ENCODE data around the gene LOXL4.

LOXL4 gene

GRCh38 chr10:98263088-98263487, 4.9 kb downstream of the LOXL4 start:
- Histone ChIP-seq H3K4me3 (ENCODE audit: low read depth, low read length) (no peak overlapping the region), H2BK120ac (ENCODE audit: insufficient read depth, low read length, poor library complexity) (no peak overlapping the region), H3K79me1 (ENCODE audit: low read length) (peaks cover 3% of the 10 kb centered on the region), H3K36me3 (ENCODE audit: control insufficient read depth in 1 of 2, insufficient read depth in 2 of 2, low read length in 2 of 2) (peaks cover 0 to 2% of the 10 kb centered on the region in 2 experiments), H3K27ac (ENCODE audit: low read depth, low read length) (no peak overlapping the region), H3K9ac (ENCODE audit: low read length) (no peak overlapping the region), H3K14ac (ENCODE audit: low read length) (no peak overlapping the region), H3K18ac (ENCODE audit: low read length) (no peak overlapping the region), H3K4me2 (ENCODE audit: low read length) (no peak overlapping the region), H3K23ac (ENCODE audit: low read length) (no peak overlapping the region), H2BK5ac (ENCODE audit: low read depth, low read length, poor library complexity) (no peak overlapping the region), H4K8ac (ENCODE audit: low read depth, low read length) (no peak overlapping the region), H3K27me3 (ENCODE audit: insufficient read depth, low read length) (no peaks in the 10 kb centered on the region), H2BK12ac (ENCODE audit: low read length) (no peak overlapping the region), H4K12ac (ENCODE audit: low read depth, low read length) (no peak overlapping the region), H3K79me2 (ENCODE audit: control insufficient read depth, insufficient read depth, low read length, poor library complexity) (no peaks in the 10 kb centered on the region), H2AFZ (ENCODE audit: insufficient read depth, low read length, poor library complexity) (no peak overlapping the region), H4K91ac (ENCODE audit: low read depth, low read length) (no peak overlapping the region), H3K4ac (ENCODE audit: low read depth, low read length) (no peak overlapping the region), H2AK5ac (ENCODE audit: low read length) (no peak overlapping the region), H3K9me3 (ENCODE audit: insufficient read depth, low read depth, low read length) (no peaks in the 10 kb centered on the region), H3K4me1 (ENCODE audit: control insufficient read depth in 1 of 2, insufficient read depth in 2 of 2, low read length in 2 of 2) (peaks cover 6% of the 10 kb centered on the region in 2 experiments)
- WGBS (ENCODE audit: extremely low coverage, insufficient coverage, insufficient read length) = no CpG with 5 or more reads among the region's 7 CpGs
- DNase-seq = no peak

GRCh38 chr10:98262571-98262970, 5.4 kb downstream of the LOXL4 start:
- H3K27ac ChIP-seq (ENCODE audit: low read depth, low read length) = no peak overlapping the region
- H3K4me2 ChIP-seq (ENCODE audit: low read length) = no peak overlapping the region
- H2AFZ ChIP-seq (ENCODE audit: insufficient read depth, low read length, poor library complexity) = no peak overlapping the region
- H4K8ac ChIP-seq (ENCODE audit: low read depth, low read length) = no peak overlapping the region
- H3K36me3 ChIP-seq (ENCODE audit: control insufficient read depth in 1 of 2, insufficient read depth in 2 of 2, low read length in 2 of 2) = peaks cover 0 to 2% of the 10 kb centered on the region in 2 experiments
- H3K9ac ChIP-seq (ENCODE audit: low read length) = no peak overlapping the region
- H4K12ac ChIP-seq (ENCODE audit: low read depth, low read length) = no peak overlapping the region
- no peak overlapping the region for H3K14ac ChIP-seq (ENCODE audit: low read length)
- no peaks in the 10 kb centered on the region for H3K79me1 ChIP-seq (ENCODE audit: low read length)
- no peak overlapping the region for H4K91ac ChIP-seq (ENCODE audit: low read depth, low read length)
- no peaks in the 10 kb centered on the region for H3K9me3 ChIP-seq (ENCODE audit: insufficient read depth, low read depth, low read length)
- no peak overlapping the region for H2AK5ac ChIP-seq (ENCODE audit: low read length)
- WGBS (ENCODE audit: extremely low coverage, insufficient coverage, insufficient read length) = no CpG with 5 or more reads among the region's 7 CpGs
- DNase-seq = peak; percentile 8 to 39
- no peak overlapping the region for H2BK5ac ChIP-seq (ENCODE audit: low read depth, low read length, poor library complexity)
- H3K27me3 ChIP-seq (ENCODE audit: insufficient read depth, low read length) = no peaks in the 10 kb centered on the region
- H3K4me3 ChIP-seq (ENCODE audit: low read depth, low read length) = no peak overlapping the region
- no peak overlapping the region for H2BK12ac ChIP-seq (ENCODE audit: low read length)
- no peak overlapping the region for H3K18ac ChIP-seq (ENCODE audit: low read length)
- H3K4me1 ChIP-seq (ENCODE audit: control insufficient read depth in 1 of 2, insufficient read depth in 2 of 2, low read length in 2 of 2) = peaks cover 3 to 6% of the 10 kb centered on the region in 2 experiments
- H2BK120ac ChIP-seq (ENCODE audit: insufficient read depth, low read length, poor library complexity) = no peak overlapping the region
- no peak overlapping the region for H3K4ac ChIP-seq (ENCODE audit: low read depth, low read length)
- no peaks in the 10 kb centered on the region for H3K79me2 ChIP-seq (ENCODE audit: control insufficient read depth, insufficient read depth, low read length, poor library complexity)
- H3K23ac ChIP-seq (ENCODE audit: low read length) = no peak overlapping the region

GRCh38 chr10:98261436-98262277, 6.3 kb downstream of the LOXL4 start:
- Histone ChIP-seq H2AFZ (ENCODE audit: insufficient read depth, low read length, poor library complexity) (no peak overlapping the region), H3K4me1 (ENCODE audit: control insufficient read depth in 1 of 2, insufficient read depth in 2 of 2, low read length in 2 of 2) (peaks cover 3 to 6% of the 10 kb centered on the region in 2 experiments), H4K91ac (ENCODE audit: low read depth, low read length) (no peak overlapping the region), H3K36me3 (ENCODE audit: control insufficient read depth in 1 of 2, insufficient read depth in 2 of 2, low read length in 2 of 2) (peaks cover 0 to 2% of the 10 kb centered on the region in 2 experiments), H3K23ac (ENCODE audit: low read length) (no peak overlapping the region), H3K79me2 (ENCODE audit: control insufficient read depth, insufficient read depth, low read length, poor library complexity) (no peaks in the 10 kb centered on the region), H2BK12ac (ENCODE audit: low read length) (no peak overlapping the region), H3K4me2 (ENCODE audit: low read length) (no peak overlapping the region), H4K12ac (ENCODE audit: low read depth, low read length) (no peak overlapping the region), H3K14ac (ENCODE audit: low read length) (no peak overlapping the region), H2BK120ac (ENCODE audit: insufficient read depth, low read length, poor library complexity) (no peak overlapping the region), H3K4ac (ENCODE audit: low read depth, low read length) (no peak overlapping the region), H3K9me3 (ENCODE audit: insufficient read depth, low read depth, low read length) (no peaks in the 10 kb centered on the region), H3K9ac (ENCODE audit: low read length) (no peak overlapping the region), H3K79me1 (ENCODE audit: low read length) (no peaks in the 10 kb centered on the region), H2BK5ac (ENCODE audit: low read depth, low read length, poor library complexity) (no peak overlapping the region), H3K27me3 (ENCODE audit: insufficient read depth, low read length) (no peaks in the 10 kb centered on the region), H3K27ac (ENCODE audit: low read depth, low read length) (no peak overlapping the region), H3K18ac (ENCODE audit: low read length) (no peak overlapping the region), H2AK5ac (ENCODE audit: low read length) (no peak overlapping the region), H4K8ac (ENCODE audit: low read depth, low read length) (no peak overlapping the region), H3K4me3 (ENCODE audit: low read depth, low read length) (no peak overlapping the region)
- DNase-seq = no peak
- no CpG with 5 or more reads among the region's 15 CpGs for WGBS (ENCODE audit: extremely low coverage, insufficient coverage, insufficient read length)

GRCh38 chr10:98260752-98261151, 7.2 kb downstream of the LOXL4 start:
- no peak overlapping the region for H2BK5ac ChIP-seq (ENCODE audit: low read depth, low read length, poor library complexity)
- H3K9me3 ChIP-seq (ENCODE audit: insufficient read depth, low read depth, low read length) = no peaks in the 10 kb centered on the region
- no peak overlapping the region for H3K4ac ChIP-seq (ENCODE audit: low read depth, low read length)
- no peak overlapping the region for H2AK5ac ChIP-seq (ENCODE audit: low read length)
- peaks cover under 1 to 3% of the 10 kb centered on the region in 2 experiments for H3K4me1 ChIP-seq (ENCODE audit: control insufficient read depth in 1 of 2, insufficient read depth in 2 of 2, low read length in 2 of 2)
- no peak overlapping the region for H4K91ac ChIP-seq (ENCODE audit: low read depth, low read length)
- no peak overlapping the region for H3K9ac ChIP-seq (ENCODE audit: low read length)
- no peak overlapping the region for H3K23ac ChIP-seq (ENCODE audit: low read length)
- WGBS (ENCODE audit: extremely low coverage, insufficient coverage, insufficient read length) = no CpG with 5 or more reads among the region's 14 CpGs
- H2BK12ac ChIP-seq (ENCODE audit: low read length) = no peak overlapping the region
- no peaks in the 10 kb centered on the region for H3K27me3 ChIP-seq (ENCODE audit: insufficient read depth, low read length)
- H2AFZ ChIP-seq (ENCODE audit: insufficient read depth, low read length, poor library complexity) = no peak overlapping the region
- no peak overlapping the region for H3K4me3 ChIP-seq (ENCODE audit: low read depth, low read length)
- H3K27ac ChIP-seq (ENCODE audit: low read depth, low read length) = no peak overlapping the region
- no peak overlapping the region for H3K4me2 ChIP-seq (ENCODE audit: low read length)
- H3K79me1 ChIP-seq (ENCODE audit: low read length) = no peaks in the 10 kb centered on the region
- no peak overlapping the region for H3K18ac ChIP-seq (ENCODE audit: low read length)
- H4K12ac ChIP-seq (ENCODE audit: low read depth, low read length) = no peak overlapping the region
- H3K79me2 ChIP-seq (ENCODE audit: control insufficient read depth, insufficient read depth, low read length, poor library complexity) = no peaks in the 10 kb centered on the region
- DNase-seq = no peak
- no peak overlapping the region for H3K14ac ChIP-seq (ENCODE audit: low read length)
- no peak overlapping the region for H4K8ac ChIP-seq (ENCODE audit: low read depth, low read length)
- no peak overlapping the region for H2BK120ac ChIP-seq (ENCODE audit: insufficient read depth, low read length, poor library complexity)
- peaks cover 2% of the 10 kb centered on the region in 2 experiments for H3K36me3 ChIP-seq (ENCODE audit: control insufficient read depth in 1 of 2, insufficient read depth in 2 of 2, low read length in 2 of 2)
